Measurements from ENCODE around the gene AFF4.
"Not testable (repeated sequence)": the region's sequence is repeated elsewhere in the genome, so short reads cannot be mapped to it uniquely, and the experiment has no call there.

AFF4 gene

GRCh38 chr5:132887283-132887682 lies 76.2 kb downstream of the AFF4 start:
- DNase-seq (ENCODE audit: low spot score): no peak

GRCh38 chr5:132886064-132886823 lies 77.2 kb downstream of the AFF4 start:
- DNase-seq (ENCODE audit: low spot score): no peak

- DNase-seq (ENCODE audit: low spot score): no peak
Observed at GRCh38 chr5:132884548-132884947, 78.9 kb downstream of the AFF4 start.

- DNase-seq (ENCODE audit: low spot score): peak; percentile 53
Observed at GRCh38 chr5:132883261-132883834, 80.1 kb downstream of the AFF4 start.

- DNase-seq (ENCODE audit: low spot score): no peak
Observed at GRCh38 chr5:132877938-132878337, 85.5 kb downstream of the AFF4 start.

GRCh38 chr5:132877466-132877865 lies 86.0 kb downstream of the AFF4 start:
- DNase-seq (ENCODE audit: low spot score): no peak

- no peak for DNase-seq (ENCODE audit: low spot score)
Observed at GRCh38 chr5:132876020-132876759, 87.2 kb downstream of the AFF4 start.

GRCh38 chr5:132873930-132874271 lies 89.5 kb downstream of the AFF4 start:
- no peak for DNase-seq (ENCODE audit: low spot score)

GRCh38 chr5:132873119-132873929 lies 90.1 kb downstream of the AFF4 start, which contains the start of gene LEAP2:
Gene LEAP2 (plus strand): TSS chr5:132873668. CDS start chr5:132873695, 27 bp downstream.
- DNase-seq (ENCODE audit: low spot score): no peak

GRCh38 chr5:132872788-132873118 lies 90.7 kb downstream of the AFF4 start:
- DNase-seq (ENCODE audit: low spot score): no peak

- DNase-seq (ENCODE audit: low spot score): no peak
Observed at GRCh38 chr5:132871459-132872284, 91.8 kb downstream of the AFF4 start.

GRCh38 chr5:132870801-132871200 lies 92.6 kb downstream of the AFF4 start:
- no peak for DNase-seq (ENCODE audit: low spot score)

- no peak for DNase-seq (ENCODE audit: low spot score)
Observed at GRCh38 chr5:132868754-132869153, 94.7 kb downstream of the AFF4 start.

- DNase-seq (ENCODE audit: low spot score): no peak
Observed at GRCh38 chr5:132867046-132867451, 96.4 kb downstream of the AFF4 start.

GRCh38 chr5:132866342-132867045 lies 96.9 kb downstream of the AFF4 start, which contains the start of the genes GDF9 and UQCRQ:
Gene GDF9 (minus strand): TSS chr5:132866469. CDS start chr5:132864533, 1,936 bp downstream.
Gene UQCRQ (plus strand): TSS chr5:132866642. CDS start chr5:132866882, 240 bp downstream.
- peak; percentile 98 for DNase-seq (ENCODE audit: low spot score)

- DNase-seq (ENCODE audit: low spot score): no peak
Observed at GRCh38 chr5:132865668-132866341, 97.6 kb downstream of the AFF4 start.

- DNase-seq (ENCODE audit: low spot score): no peak
Observed at GRCh38 chr5:132860742-132861141, 102.7 kb downstream of the AFF4 start.

GRCh38 chr5:132859889-132860437 lies 103.5 kb downstream of the AFF4 start:
- no peak for DNase-seq (ENCODE audit: low spot score)

GRCh38 chr5:132856011-132856410 lies 107.4 kb downstream of the AFF4 start:
- no peak for DNase-seq (ENCODE audit: low spot score)

- not testable (repeated sequence) for DNase-seq (ENCODE audit: low spot score)
Observed at GRCh38 chr5:132854992-132855391, 108.4 kb downstream of the AFF4 start.
